SU-DHL-6 (cell line): ENCODE measurements around the gene OAT.

Experiments
- EZH2phosphoT487 ChIP-seq: fragments of 200-600 bp; sonication (generic), shearing (Covaris generic); conservative IDR thresholded peaks from 2 replicates; pipeline ENCODE4 v1.6.1; 2018; ENCODE audit warnings: mild to moderate bottlenecking, antibody characterized with exemption, low read length, moderate library complexity, mixed read lengths
- TF ChIP-seq, protein P1 (sequence below): fragments of 200-600 bp; sonication (generic); IDR thresholded peaks from one replicate; pipeline ENCODE4 v1.5.1; 2017; ENCODE audit warnings: antibody characterized with exemption, mild to moderate bottlenecking, low read length, moderate library complexity; ENCODE audit not compliant: insufficient read depth, poor library complexity, severe bottlenecking

DNA sequence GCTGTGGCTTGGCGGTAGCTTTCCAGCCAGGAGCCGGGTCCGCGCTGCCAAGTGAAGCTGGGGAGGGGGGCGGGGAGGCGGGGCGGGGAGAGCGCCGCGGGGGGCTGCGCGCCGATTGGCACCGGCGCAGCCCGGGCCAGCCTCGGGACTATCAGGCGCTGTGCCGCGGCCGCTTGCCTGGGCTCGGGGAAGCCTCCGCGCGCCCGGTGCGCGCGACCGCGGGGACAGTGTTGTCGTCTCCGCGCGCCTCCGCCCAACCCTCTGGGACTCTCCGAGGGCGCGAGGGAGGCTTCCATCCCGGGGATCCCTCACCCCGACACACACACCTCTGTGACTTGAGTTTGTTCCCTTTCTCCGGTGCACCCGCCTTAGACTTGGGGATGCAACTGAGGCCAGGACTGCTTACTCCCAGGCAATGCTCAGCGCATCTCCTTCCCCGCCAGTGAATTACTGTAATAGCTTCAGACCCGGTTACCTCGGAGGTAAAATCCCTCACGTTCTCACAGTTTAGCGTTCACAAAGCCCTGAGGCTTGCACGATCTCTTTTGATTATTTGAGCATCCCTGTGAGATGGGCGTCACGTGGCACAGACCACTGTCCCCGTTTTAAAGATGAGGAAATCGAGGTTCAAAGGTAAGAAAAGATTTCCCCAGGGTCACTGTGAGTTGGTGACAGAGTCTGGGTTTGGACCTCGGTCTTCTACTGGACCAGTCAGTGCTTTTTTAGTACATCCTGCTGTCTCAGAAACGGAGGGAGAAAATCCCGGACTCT, 31.5 kb upstream of the OAT start, which contains the start of gene NKX1-2:
- TF ChIP-seq, protein P1, sequence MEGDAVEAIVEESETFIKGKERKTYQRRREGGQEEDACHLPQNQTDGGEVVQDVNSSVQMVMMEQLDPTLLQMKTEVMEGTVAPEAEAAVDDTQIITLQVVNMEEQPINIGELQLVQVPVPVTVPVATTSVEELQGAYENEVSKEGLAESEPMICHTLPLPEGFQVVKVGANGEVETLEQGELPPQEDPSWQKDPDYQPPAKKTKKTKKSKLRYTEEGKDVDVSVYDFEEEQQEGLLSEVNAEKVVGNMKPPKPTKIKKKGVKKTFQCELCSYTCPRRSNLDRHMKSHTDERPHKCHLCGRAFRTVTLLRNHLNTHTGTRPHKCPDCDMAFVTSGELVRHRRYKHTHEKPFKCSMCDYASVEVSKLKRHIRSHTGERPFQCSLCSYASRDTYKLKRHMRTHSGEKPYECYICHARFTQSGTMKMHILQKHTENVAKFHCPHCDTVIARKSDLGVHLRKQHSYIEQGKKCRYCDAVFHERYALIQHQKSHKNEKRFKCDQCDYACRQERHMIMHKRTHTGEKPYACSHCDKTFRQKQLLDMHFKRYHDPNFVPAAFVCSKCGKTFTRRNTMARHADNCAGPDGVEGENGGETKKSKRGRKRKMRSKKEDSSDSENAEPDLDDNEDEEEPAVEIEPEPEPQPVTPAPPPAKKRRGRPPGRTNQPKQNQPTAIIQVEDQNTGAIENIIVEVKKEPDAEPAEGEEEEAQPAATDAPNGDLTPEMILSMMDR, result no peak
- no peak for TF ChIP-seq EZH2phosphoT487
